H4 (cell line): ENCODE results near the gene POC5. TPM values are rescaled to one million over a fixed set of nuclear protein-coding genes. Genes with fewer than 3 reads are reported as not detected.
"Not testable (repeated sequence)": the region's sequence is repeated elsewhere in the genome, so short reads cannot be mapped to it uniquely, and the experiment has no call there.

Experiments
- DNase-seq: peaks from one replicate; pipeline ENCODE4 v3.0.0-alpha.2; 2015; ENCODE audit warnings: low spot score
- total RNA-seq: library from RNA; depleted of rRNA; stranded (reverse); fragments of >200 nt; shearing (Covaris generic); gene quantifications from 2 replicates; pipeline ENCODE4 v1.2.3, GENCODE V29; 2014; rRNA removed

Gene POC5
- total RNA-seq = 30.1 and 43.9 TPM in 2 replicates

- peak; percentile 93 for DNase-seq
These were observed at the start of gene POC5 for GRCh38 chr5:75717082-75717922. Gene POC5, minus strand, starts transcription at chr5:75717437. Its CDS starts 4,500 bp downstream, at chr5:75712937.

GRCh38 chr5:75758116-75758515, 40.9 kb upstream of the POC5 start:
- DNase-seq = no peak

- DNase-seq = no peak
These were observed 39.7 kb upstream of the POC5 start for GRCh38 chr5:75756981-75757380.

GRCh38 chr5:75756211-75756610, 39.0 kb upstream of the POC5 start:
- DNase-seq = no peak

GRCh38 chr5:75753182-75753581, 35.9 kb upstream of the POC5 start:
- DNase-seq = no peak

GRCh38 chr5:75744355-75744754, 27.1 kb upstream of the POC5 start:
- DNase-seq = no peak

GRCh38 chr5:75736273-75736672, 19.0 kb upstream of the POC5 start:
- DNase-seq = no peak

- peak; percentile 52 for DNase-seq
These were observed 17.9 kb upstream of the POC5 start for GRCh38 chr5:75734913-75735789.

- DNase-seq = no peak
These were observed 16.5 kb upstream of the POC5 start for GRCh38 chr5:75733767-75734166.

- not testable (repeated sequence) for DNase-seq
These were observed 14.3 kb upstream of the POC5 start for GRCh38 chr5:75731515-75731914.

GRCh38 chr5:75729321-75729720, 12.1 kb upstream of the POC5 start:
- no peak for DNase-seq

GRCh38 chr5:75727931-75728330, 10.7 kb upstream of the POC5 start:
- DNase-seq = no peak

- DNase-seq = not testable (repeated sequence)
These were observed 9.0 kb upstream of the POC5 start for GRCh38 chr5:75726224-75726623.

- no peak for DNase-seq
These were observed 6.1 kb upstream of the POC5 start for GRCh38 chr5:75723378-75723777.

- no peak for DNase-seq
These were observed 4.3 kb upstream of the POC5 start for GRCh38 chr5:75721573-75721972.

GRCh38 chr5:75720882-75721281, 3.6 kb upstream of the POC5 start:
- DNase-seq = no peak

- DNase-seq = no peak
These were observed 539 bp downstream of the POC5 start for GRCh38 chr5:75716715-75717081.

- DNase-seq = no peak
These were observed 5.1 kb downstream of the POC5 start for GRCh38 chr5:75712091-75712490.

GRCh38 chr5:75711151-75711550, 6.1 kb downstream of the POC5 start:
- DNase-seq = no peak

GRCh38 chr5:75710637-75711036, 6.6 kb downstream of the POC5 start:
- no peak for DNase-seq

GRCh38 chr5:75707911-75708509, 9.2 kb downstream of the POC5 start:
- no peak for DNase-seq

- DNase-seq = no peak
These were observed 10.5 kb downstream of the POC5 start for GRCh38 chr5:75706775-75707174.
